NCI-H82 (cell line): ENCODE measurements around the gene C4B.
"Not testable (repeated sequence)": the region's sequence is repeated elsewhere in the genome, so short reads cannot be mapped to it uniquely, and the experiment has no call there.

Experiments used
- DNase-seq: peaks from one replicate; lab custom pipeline; 2025; lab: John Stamatoyannopoulos, UW

C4B gene

DNA sequence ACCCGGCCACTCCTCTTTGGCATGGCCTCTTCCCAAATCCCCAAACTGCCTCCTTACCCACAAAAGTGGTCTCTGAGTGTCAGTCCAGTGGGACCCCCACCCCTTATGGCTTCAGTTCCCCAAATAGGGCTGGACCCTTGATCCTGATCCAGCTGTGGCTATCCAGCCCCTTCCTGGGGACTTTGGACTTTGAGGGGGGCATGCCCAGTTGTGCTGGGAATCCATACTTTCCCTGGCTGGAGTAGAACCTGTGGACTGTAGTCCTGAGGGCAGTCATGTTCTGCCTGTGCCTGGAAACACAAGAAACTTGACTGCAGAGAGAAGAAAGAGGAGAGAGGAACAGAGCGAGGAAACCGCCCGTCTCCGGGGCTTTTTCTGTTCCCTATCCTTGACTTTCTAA, 22.5 kb downstream of the C4B start:
- not testable (repeated sequence) for DNase-seq

- not testable (repeated sequence) for DNase-seq
Observed at GRCh38 chr6:32037598-32038524, 23.3 kb downstream of the C4B start, which contains the start of gene CYP21A2. CYP21A2 (plus strand) TSS chr6:32038415; CDS start chr6:32038423, 8 bp downstream.

- DNase-seq: not testable (repeated sequence)
Observed at GRCh38 chr6:32038878-32039277, 24.3 kb downstream of the C4B start.

DNA sequence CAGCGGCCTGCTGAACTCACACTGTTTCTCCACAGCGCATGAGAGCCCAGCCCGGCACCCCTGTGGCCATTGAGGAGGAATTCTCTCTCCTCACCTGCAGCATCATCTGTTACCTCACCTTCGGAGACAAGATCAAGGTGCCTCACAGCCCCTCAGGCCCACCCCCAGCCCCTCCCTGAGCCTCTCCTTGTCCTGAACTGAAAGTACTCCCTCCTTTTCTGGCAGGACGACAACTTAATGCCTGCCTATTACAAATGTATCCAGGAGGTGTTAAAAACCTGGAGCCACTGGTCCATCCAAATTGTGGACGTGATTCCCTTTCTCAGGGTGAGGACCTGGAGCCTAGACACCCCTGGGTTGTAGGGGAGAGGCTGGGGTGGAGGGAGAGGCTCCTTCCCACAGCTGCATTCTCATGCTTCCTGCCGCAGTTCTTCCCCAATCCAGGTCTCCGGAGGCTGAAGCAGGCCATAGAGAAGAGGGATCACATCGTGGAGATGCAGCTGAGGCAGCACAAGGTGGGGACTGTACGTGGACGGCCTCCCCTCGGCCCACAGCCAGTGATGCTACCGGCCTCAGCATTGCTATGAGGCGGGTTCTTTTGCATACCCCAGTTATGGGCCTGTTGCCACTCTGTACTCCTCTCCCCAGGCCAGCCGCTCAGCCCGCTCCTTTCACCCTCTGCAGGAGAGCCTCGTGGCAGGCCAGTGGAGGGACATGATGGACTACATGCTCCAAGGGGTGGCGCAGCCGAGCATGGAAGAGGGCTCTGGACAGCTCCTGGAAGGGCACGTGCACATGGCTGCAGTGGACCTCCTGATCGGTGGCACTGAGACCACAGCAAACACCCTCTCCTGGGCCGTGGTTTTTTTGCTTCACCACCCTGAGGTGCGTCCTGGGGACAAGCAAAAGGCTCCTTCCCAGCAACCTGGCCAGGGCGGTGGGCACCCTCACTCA, 25.0 kb downstream of the C4B start:
- not testable (repeated sequence) for DNase-seq

DNA sequence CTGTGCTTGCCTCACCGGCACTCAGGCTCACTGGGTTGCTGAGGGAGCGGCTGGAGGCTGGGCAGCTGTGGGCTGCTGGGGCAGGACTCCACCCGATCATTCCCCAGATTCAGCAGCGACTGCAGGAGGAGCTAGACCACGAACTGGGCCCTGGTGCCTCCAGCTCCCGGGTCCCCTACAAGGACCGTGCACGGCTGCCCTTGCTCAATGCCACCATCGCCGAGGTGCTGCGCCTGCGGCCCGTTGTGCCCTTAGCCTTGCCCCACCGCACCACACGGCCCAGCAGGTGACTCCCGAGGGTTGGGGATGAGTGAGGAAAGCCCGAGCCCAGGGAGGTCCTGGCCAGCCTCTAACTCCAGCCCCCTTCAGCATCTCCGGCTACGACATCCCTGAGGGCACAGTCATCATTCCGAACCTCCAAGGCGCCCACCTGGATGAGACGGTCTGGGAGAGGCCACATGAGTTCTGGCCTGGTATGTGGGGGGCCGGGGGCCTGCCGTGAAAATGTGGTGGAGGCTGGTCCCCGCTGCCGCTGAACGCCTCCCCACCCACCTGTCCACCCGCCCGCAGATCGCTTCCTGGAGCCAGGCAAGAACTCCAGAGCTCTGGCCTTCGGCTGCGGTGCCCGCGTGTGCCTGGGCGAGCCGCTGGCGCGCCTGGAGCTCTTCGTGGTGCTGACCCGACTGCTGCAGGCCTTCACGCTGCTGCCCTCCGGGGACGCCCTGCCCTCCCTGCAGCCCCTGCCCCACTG, 25.9 kb downstream of the C4B start:
- DNase-seq: not testable (repeated sequence)

DNA sequence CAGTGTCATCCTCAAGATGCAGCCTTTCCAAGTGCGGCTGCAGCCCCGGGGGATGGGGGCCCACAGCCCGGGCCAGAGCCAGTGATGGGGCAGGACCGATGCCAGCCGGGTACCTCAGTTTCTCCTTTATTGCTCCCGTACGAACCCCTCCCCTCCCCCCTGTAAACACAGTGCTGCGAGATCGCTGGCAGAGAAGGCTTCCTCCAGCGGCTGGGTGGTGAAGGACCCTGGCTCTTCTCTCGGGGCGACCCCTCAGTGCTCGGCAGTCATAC, 26.4 kb downstream of the C4B start:
- not testable (repeated sequence) for DNase-seq

GRCh38 chr6:32041385-32041784, 26.8 kb downstream of the C4B start:
- DNase-seq: peak; percentile 43

- not testable (repeated sequence) for DNase-seq
Observed at GRCh38 chr6:32042276-32042675, 27.7 kb downstream of the C4B start.

- DNase-seq: not testable (repeated sequence)
Observed at GRCh38 chr6:32043589-32044380, 29.2 kb downstream of the C4B start.

GRCh38 chr6:32044916-32045315, 30.3 kb downstream of the C4B start:
- not testable (repeated sequence) for DNase-seq

- DNase-seq: no peak
Observed at GRCh38 chr6:32045811-32046449, 31.3 kb downstream of the C4B start.

GRCh38 chr6:32046450-32047083, 32.0 kb downstream of the C4B start:
- peak; percentile 29 for DNase-seq

DNA sequence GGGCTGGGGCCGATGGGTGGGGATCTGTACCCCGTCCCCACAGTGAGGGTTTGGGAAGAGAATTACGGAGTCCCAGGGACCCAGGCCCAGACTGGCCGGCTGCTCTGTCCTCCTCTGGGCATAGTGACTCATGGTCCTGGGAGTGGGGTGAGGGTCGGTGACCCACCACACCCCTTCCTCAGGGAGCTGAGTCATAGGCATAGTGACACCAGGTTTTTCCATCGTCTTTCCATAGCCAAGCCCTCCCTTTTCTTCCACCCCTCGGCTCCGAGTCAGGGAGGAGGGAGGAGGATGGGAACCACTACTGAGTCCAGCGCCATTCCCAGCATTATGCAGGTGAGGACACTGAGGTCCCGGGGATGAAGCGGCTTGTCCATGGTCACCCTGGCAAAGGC, 32.5 kb downstream of the C4B start:
- DNase-seq: no peak

- no peak for DNase-seq
Observed at GRCh38 chr6:32047539-32047854, 32.9 kb downstream of the C4B start.

- peak; percentile 76 for DNase-seq
Observed at GRCh38 chr6:32047855-32048766, 33.5 kb downstream of the C4B start.

GRCh38 chr6:32049149-32049548, 34.6 kb downstream of the C4B start:
- DNase-seq: not testable (repeated sequence)

GRCh38 chr6:32049736-32050135, 35.1 kb downstream of the C4B start:
- not testable (repeated sequence) for DNase-seq

DNA sequence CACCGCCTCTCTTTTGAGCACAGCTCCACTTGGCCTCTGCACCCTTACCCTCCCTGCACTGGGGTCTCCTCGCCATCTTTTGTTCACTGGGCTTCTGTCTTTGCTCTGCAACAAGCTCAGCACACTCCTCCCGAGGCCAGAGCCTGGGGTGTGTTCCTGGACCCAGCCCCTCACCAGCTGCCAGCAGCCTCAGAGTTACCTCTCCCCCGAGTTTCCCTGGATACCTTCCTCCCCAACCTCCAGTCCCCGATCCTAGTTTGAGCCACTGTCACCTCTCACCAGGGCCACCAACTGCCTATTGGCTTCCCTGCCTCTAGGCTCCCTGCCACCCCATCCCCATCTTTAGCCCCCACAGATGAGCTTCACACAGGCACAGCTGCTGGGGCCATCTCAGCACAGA, 36.0 kb downstream of the C4B start:
- DNase-seq: no peak

GRCh38 chr6:32052626-32053025, 38.0 kb downstream of the C4B start:
- not testable (repeated sequence) for DNase-seq
